Right lobe of liver (tissue), 4 donors: Measurements from ENCODE around the gene PELI3.

Experiments
- POLR2A ChIP-seq: fragments of 450-650 bp; IDR thresholded peaks from one replicate; pipeline ENCODE4 v1.6.1; 2017; ENCODE audit warnings: antibody characterized with exemption, mild to moderate bottlenecking
- TF ChIP-seq, protein P1 (sequence below), 4 donors: fragments of 200-600 bp in 3 of 4; fragments of 450-650 bp in 1 of 4; IDR thresholded peaks; one replicate each; pipeline versions ENCODE4 v1.5.1 to v1.8.0; 2016 to 2022; ENCODE audit warnings: antibody characterized with exemption in 4 of 4, mild to moderate bottlenecking in 2 of 4
- donor health status: DM: no; HTN: no; CAD: no.
- donor health status: DM: no; HTN: no; CAD: no.
- donor health status: DM: no; HTN: yes; CAD: no.

DNA sequence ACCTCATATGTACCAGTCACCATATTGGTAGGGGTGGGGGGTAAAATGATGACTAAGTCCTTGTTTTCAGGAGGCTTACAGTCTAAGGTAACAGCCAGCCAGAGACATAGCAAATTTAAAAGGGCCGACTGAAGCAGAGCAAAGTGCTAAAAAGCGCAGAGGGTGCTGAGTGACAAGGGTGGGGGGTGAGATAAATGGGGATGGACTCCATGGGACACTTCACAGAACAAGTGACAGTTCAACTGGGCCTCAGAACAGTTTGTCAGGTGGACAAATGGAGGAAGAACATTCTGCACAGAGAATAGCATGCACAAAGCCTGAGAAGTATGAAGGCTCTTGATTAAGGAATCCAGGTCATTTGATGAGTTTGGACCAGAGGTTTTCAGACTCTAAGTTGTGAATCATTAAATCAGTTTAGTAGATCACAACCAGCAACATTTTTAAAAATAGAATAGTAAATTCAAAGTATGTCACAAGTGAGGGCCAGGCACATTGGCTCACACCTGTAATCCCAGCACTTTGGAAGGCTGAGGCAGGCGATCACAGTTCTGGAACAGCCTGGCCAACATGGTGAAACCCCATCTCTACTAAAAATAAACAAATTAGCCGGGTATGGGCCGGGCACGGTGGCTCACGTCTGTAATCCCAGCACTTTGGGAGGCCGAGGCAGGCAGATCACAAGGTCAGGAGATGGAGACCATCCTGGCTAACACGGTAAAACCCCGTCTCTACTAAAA is 57.8 kb downstream of the PELI3 start:
- TF ChIP-seq, protein P1, sequence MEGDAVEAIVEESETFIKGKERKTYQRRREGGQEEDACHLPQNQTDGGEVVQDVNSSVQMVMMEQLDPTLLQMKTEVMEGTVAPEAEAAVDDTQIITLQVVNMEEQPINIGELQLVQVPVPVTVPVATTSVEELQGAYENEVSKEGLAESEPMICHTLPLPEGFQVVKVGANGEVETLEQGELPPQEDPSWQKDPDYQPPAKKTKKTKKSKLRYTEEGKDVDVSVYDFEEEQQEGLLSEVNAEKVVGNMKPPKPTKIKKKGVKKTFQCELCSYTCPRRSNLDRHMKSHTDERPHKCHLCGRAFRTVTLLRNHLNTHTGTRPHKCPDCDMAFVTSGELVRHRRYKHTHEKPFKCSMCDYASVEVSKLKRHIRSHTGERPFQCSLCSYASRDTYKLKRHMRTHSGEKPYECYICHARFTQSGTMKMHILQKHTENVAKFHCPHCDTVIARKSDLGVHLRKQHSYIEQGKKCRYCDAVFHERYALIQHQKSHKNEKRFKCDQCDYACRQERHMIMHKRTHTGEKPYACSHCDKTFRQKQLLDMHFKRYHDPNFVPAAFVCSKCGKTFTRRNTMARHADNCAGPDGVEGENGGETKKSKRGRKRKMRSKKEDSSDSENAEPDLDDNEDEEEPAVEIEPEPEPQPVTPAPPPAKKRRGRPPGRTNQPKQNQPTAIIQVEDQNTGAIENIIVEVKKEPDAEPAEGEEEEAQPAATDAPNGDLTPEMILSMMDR (IDR thresholded peaks at IDR 0.05), result no peak
- TF ChIP-seq POLR2A, result no peak
